ENCODE results near the gene DOK3.

The DOK3 gene

DNA sequence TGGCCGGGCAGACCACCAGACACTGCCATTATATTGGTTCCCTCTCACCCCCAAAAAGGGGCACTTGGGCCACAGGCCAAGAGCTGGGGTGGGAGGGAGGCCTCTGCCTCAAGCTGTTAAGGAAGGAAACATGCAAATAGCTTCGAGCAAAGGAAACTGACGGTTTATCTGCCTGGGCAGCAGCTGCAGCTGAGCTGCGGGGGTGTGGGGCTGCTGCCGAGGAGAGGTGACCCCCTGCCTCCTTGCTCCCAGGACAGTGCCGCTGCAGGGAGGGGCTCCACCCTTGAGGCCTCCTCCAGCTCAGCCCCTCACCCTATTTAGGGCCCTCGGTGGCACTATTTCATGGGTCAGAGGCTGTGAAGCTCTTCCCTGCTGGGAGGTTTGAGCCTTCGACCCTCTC is 789 bp downstream of the DOK3 start:
- TF ChIP-seq, protein P1, sequence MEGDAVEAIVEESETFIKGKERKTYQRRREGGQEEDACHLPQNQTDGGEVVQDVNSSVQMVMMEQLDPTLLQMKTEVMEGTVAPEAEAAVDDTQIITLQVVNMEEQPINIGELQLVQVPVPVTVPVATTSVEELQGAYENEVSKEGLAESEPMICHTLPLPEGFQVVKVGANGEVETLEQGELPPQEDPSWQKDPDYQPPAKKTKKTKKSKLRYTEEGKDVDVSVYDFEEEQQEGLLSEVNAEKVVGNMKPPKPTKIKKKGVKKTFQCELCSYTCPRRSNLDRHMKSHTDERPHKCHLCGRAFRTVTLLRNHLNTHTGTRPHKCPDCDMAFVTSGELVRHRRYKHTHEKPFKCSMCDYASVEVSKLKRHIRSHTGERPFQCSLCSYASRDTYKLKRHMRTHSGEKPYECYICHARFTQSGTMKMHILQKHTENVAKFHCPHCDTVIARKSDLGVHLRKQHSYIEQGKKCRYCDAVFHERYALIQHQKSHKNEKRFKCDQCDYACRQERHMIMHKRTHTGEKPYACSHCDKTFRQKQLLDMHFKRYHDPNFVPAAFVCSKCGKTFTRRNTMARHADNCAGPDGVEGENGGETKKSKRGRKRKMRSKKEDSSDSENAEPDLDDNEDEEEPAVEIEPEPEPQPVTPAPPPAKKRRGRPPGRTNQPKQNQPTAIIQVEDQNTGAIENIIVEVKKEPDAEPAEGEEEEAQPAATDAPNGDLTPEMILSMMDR (conservative IDR thresholded peaks at IDR 0.05; ENCODE audit: low read length) = no peak
- no peak overlapping the region for H3K4me3 ChIP-seq (ENCODE audit: low read length)
- no peak for DNase-seq (ENCODE audit: low read depth)

DNA sequence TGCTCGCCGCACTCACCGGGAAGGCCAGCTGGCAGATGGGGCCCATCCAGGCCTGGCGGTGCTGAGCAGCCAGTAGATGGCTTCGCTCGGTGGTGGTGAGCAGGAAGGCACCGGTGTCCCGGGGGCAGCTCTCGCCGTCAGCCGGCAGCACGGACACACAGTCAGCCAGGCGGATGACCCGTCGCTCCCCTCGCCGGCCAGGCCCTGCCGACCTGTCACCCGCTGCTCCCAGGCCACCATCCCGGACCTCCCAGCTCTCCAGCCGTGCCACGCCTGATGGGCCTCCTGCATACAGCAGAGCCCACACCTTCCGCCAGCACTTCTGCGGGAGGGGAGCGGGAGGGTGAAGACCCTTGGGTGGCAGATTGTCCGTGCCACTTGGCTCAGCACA is 1.4 kb downstream of the DOK3 start:
- DNase-seq (ENCODE audit: low read depth) = no peak
- H3K4me3 ChIP-seq (ENCODE audit: low read length) = no peak overlapping the region
- TF ChIP-seq, protein P1 (conservative IDR thresholded peaks at IDR 0.05; ENCODE audit: low read length) = no peak

DNA sequence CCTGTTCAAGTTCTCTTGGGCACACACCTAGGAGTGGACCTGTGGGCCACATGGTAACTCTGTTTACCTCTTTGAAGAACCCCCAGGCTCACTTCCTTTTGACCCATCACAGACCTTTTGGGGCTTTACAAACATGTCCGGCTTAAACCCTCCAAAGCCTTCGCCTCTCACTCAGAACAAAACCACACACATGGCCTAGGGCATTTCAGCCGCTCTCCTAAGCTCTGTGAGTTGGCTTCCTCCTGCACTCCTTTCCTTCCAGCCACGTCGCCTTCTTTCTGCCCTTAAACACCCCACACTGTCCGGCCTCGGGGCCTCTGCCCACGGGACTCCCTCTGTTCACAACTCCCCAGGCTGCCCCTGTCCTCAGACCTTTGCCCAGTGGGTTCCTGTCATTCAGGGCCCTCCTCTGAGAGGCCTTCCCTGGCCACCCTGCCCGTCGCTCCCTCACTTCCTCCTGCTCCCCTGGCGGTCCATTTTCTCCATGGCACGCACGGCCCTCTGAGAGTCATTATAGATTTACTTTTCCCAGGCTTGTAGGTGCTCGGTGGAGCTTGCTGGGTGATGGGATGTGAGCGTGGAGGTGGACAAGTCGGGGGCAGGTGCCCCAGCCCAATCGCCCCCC is 1.9 kb downstream of the DOK3 start:
- no peak overlapping the region for H3K4me3 ChIP-seq (ENCODE audit: low read length)
- no peak for DNase-seq (ENCODE audit: low read depth)
- TF ChIP-seq, protein P1 (conservative IDR thresholded peaks at IDR 0.05; ENCODE audit: low read length) = no peak

DNA sequence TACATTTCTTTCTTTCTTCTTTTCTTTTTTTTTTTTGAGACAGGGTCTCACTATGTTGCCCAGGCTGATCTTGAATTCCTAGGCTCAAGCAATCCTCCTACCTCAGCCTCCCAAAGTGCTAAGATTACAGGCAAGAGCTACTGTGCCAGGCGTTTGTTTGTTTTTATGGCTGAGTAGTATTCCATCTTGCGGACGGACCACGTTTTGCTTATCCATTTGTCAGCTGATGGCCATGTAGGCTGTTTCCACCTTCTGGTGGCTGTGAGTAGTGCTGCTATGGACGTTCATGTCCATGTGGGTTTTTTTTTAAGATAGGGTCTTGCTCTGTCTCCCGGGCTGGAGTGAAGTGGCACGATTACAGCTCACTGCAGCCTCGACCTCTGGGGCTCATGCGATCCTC is 2.5 kb downstream of the DOK3 start:
- TF ChIP-seq, protein P1 (conservative IDR thresholded peaks at IDR 0.05; ENCODE audit: low read length) = peak; percentile 33
- no peak overlapping the region for H3K4me3 ChIP-seq (ENCODE audit: low read length)
- no peak for DNase-seq (ENCODE audit: low read depth)

DNA sequence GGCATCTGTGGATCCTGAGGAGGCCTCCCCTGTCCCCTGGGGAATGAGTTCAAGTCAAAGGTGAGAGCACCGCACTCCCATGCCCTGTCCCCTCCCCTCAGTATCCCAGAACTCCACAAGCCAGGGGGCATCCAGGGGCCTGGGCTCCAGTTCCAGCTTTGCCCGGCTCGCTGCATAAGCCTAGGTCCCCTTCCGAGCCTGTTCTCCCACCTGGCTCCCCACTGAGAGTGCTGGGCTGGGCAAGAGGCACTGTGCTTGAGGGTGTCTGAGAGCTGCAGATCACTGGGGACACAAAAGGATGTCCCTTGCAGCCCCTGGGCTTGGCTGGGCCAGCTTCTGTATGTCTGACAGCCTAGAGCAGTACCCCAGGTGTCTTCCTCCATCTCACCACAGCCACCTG is 4.6 kb downstream of the DOK3 start:
- DNase-seq (ENCODE audit: low read depth) = no peak
- TF ChIP-seq, protein P1 (conservative IDR thresholded peaks at IDR 0.05; ENCODE audit: low read length) = no peak
- no peak overlapping the region for H3K4me3 ChIP-seq (ENCODE audit: low read length)

DNA sequence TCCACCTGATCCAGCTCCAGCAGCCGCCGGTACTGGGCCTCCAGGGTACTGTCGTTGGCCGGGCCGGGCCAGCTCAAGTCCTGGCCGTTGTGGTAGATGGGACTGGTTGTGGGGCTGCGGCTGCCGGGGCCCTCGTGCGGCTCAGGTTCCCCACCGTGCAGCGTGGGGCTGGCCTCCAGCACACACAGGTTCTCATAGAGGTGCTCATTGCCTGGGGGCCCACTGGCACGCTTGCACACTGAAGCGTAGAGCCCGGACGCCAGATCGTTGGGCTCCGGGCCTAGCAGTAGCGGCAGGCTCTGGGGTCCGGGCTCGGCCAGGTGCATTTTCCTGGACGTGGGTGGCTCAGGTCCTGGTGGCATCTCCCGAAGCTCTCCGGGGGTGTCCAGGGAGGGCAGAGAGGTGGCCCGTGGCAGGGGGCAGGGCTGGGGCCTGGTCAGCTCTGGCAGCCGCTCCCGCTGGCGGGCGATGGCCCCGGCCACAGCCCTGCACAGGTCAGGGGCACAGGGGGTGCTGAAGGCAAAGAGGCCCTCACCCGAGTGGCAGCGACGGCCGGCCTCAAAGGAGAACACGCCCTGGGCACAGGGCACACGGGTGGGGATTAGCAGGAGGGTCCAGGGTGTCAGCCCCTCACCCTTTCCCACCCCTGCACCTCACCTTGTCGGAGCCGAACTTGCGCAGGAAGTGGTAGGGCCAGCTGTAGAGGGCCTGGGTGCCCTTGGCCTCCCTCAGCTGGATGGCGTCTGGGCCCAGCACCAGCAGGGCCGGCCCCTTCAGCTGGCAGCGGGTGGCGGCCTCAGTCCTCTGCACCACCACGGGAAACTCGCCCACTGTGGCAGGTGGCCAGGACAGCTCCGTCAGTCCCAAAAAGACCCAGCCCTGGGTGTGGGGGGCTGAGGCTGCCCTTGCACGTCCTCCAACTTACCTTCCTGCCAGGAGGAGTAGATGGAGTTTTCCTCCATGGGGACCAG is 5.3 kb downstream of the DOK3 start:
- H3K4me3 ChIP-seq (ENCODE audit: low read length) = no peak overlapping the region
- no peak for DNase-seq (ENCODE audit: low read depth)
- TF ChIP-seq, protein P1 (conservative IDR thresholded peaks at IDR 0.05; ENCODE audit: low read length) = no peak
